ENCODE data around the gene UBR4.
A peak's percentile ranks its signal among the peaks of the same experiment; 100 is the strongest.
"Not testable (repeated sequence)": the region's sequence is repeated elsewhere in the genome, so short reads cannot be mapped to it uniquely, and the experiment has no call there.

The UBR4 gene

DNA sequence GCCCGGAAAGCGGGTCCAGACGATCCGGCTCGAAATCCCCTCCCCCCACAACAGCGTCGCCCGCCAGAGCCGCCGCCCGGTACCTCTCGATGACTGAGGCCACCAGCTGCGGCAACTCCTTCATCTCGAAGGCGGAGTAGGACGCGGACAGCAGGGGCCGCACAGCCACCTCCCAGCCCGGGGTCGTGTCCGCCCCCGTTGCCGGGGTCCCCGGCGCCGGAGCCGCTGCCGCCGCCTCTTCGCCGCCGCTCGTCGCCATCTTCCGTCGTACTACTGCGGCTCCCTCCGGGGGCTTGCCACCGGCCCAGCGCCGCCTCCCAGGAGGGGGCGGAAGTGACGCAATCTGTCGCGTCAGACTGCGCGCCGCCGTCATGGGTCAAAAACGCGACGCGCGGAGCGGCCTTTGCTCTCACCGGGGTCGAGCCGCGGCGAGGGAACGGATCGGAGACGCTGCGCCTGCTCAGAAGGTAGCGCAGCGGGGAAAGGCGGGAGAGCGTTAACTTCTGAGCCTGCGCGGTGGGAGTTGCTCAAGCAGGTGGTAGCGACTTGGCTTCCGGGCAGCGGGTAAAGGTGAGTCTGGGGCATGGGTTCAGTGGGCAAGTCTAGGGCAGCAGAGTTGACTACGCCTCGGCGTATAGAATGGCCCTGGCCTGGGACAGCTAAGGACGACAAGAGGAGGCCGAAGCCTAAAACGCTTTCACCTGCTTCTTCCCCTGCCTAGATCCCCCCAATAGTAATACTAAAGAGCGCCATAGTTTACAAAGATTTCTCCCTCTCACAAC is at the start of gene UBR4:
UBR4 (minus strand) TSS at position 277 of the 782 bp plus-strand sequence; CDS start at position 259, 18 bp downstream.
- peak; percentile 95 for DNase-seq (ENCODE audit: low read depth)

DNA sequence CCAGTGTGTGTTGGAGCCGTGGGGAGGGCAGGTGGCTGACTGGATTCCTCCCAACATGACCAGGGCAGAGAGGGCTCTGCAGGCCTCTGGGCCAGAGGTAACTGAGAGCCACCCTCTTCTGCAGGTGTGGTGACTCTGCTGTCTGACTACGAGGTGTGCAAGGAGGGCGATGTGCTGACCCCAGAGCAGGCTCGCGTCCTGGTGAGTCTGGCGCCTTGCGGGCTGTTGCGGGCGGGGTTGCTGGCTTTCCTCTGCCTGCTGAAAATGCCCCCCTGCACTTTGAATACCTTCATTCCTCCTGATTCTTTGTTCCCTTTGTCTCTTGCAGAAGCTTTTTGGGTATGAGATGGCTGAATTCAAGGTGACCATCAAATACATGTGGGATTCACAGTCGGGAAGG is 48.3 kb upstream of the UBR4 start:
- no peak for DNase-seq (ENCODE audit: low read depth)

DNA sequence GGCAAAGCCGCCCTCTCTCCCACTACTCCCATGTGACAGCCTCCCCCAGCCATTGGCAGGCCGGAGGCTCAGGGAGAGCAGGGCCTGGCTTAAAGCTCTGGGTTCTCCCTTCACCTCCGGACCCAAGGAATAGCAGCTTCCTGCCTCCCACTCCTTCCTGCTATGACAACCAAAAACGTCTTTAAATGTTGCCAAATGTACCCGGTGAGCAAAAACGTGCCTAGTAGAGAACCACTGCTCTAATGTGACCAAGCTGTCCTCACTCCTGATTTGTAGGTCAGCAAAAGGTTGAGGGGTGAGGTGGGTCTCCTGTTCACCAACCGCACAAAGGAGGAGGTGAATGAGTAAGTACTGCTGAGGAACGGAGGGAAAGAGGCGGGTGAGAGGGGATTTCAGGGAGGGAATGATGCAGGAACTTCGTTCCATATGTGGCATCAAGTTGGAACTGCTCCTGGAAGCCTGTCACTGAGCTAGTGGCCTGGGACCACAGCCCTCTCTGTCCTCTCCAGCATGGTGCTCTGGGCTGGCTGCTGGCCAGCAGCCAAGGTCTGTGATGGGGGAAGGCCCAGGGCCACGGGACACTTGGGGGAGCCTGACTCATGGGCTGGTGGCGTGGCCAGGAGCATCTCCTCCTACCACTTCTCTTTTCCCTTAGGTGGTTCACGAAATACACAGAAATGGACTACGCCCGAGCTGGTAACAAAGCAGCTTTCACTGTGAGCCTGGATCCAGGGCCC is 47.3 kb upstream of the UBR4 start:
- no peak for DNase-seq (ENCODE audit: low read depth)

DNA sequence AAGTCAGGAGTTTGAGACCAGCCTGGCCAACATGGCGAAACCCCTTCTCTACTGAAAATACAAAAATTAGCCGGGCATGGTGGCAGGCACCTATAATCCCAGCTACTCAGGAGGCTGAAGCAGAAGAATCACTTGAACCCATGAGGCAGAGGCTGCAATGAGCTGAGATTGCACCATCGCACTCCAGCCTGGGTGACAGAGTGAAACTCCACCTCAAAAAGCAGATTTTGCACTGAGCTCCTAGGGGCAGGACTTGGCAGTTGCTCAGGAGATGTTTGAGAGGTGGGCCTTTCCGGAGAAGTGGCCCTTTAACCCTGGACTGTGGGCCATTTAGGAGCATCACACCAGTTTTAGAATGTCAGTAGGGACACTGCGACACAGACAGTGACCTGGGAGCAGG is 46.2 kb upstream of the UBR4 start:
- not testable (repeated sequence) for DNase-seq (ENCODE audit: low read depth)

DNA sequence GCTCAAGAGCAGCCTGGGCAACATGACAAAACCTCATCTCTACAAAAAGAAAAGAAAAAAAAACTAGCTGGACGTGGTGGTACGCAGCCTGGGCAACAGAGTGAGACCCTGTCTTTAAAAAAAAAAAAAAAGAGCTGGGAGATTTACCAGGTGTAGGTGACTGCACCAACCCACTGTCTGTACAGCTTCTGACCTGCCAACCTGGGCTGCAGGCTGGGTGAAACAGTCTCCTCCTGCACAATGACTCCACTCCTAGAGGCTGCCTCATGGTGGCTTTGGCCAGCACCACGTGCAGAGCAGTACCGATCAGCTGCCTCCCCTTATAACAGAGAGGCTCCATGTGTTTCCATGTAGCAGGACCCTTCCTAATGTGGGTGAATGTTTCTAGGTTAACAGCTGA is 45.2 kb upstream of the UBR4 start:
- no peak for DNase-seq (ENCODE audit: low read depth)

DNA sequence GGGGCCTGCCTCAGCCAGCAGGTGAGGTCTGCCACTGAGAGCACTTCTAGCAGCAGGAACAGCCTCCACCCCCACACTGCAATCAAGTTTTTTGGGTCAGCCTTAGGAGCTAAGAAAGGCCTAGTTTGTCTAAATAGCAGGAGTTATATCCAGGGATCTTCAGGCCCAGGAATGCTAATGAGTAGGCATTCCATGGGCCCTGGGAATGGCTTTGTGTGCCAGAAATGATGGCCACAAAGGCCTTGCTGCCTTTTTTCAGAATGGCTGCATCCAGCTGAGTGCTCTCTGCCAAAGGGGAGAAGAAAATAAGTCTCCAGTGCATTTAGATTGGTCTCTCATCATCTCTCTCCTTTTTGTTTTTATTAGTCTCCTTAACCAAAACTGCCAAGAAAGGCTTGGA is 44.4 kb upstream of the UBR4 start:
- DNase-seq (ENCODE audit: low read depth), result no peak

DNA sequence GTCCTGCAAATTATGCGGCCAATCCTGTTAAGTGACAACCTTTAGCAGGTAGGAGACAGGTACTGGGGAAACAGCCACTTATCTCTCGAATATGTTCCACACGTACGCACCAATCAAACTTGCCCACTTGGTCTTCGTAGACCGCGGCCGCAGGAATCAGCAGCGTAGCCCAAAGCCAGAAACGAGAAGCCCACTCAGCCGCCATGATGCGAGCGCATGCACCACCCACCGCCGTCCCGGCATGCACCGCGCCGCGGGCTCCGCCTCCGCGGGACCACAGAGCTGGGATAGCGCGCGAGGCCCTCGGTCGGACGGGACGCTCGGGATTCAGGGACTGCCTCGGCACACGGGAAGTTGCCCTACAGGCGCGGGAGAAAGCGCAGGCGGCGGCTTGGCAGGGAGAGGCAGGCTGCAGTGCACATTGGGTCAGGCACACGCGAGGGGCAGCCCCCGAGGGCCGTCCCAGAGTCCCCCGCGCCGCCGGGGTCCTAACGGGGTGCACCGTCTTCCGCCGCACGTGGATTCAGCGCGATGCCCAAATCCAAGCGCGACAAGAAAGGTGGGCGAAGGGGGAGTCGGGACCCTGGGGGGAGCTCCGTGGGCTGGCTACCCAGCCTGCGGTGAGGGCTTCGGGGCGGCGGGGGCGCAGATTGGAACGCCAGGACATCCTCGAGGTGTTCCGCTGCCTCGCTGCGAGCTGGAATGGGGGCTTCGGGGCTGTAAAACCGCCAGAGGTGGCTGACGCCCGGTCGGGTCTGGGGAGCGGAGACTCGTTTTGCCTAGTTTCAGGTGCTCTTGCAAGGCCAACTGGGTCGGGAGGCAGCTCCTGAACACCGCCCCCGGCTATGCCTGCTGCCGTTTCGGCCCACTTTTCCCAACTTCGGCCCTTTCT is 41.5 kb upstream of the UBR4 start, which contains the start of the genes EMC1 and MRTO4:
EMC1 (minus strand) TSS at position 220 of the 892 bp plus-strand sequence; CDS start at position 205, 15 bp downstream.
MRTO4 (plus strand) TSS at position 501 of the 892 bp plus-strand sequence; CDS start at position 532, 31 bp downstream.
- DNase-seq (ENCODE audit: low read depth), result peak; percentile 87

DNA sequence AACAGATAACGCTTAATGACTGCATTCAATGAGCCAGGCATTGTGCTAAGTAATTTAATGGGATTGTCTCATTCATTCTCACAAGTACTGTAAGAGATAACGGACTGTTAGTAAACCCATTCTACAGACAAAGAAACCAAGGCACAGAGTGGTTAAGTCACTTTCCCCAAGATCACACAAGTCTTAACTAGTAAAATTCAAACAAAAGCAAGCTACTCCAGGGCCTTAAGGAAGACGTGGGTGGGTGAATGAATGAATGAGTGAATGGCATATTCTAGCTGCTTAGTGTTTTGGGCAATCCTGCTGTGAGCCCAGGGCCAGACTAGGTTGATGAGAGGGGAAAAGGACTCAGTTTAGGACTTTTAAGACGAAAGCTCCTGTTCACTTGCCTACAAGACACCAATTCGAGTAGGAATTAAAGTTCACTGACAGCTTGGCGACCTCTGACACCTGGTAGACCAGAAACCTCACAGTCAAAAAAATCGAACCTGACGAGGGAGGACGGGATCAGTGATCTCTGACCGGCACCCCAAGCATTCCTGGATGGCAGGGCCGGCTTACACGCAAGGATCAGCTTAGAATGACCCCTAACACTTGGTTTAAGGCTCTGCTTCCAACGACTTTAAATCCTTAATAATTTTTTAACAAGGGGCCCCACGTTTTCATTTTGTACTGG is 40.7 kb upstream of the UBR4 start:
- DNase-seq (ENCODE audit: low read depth), result no peak

DNA sequence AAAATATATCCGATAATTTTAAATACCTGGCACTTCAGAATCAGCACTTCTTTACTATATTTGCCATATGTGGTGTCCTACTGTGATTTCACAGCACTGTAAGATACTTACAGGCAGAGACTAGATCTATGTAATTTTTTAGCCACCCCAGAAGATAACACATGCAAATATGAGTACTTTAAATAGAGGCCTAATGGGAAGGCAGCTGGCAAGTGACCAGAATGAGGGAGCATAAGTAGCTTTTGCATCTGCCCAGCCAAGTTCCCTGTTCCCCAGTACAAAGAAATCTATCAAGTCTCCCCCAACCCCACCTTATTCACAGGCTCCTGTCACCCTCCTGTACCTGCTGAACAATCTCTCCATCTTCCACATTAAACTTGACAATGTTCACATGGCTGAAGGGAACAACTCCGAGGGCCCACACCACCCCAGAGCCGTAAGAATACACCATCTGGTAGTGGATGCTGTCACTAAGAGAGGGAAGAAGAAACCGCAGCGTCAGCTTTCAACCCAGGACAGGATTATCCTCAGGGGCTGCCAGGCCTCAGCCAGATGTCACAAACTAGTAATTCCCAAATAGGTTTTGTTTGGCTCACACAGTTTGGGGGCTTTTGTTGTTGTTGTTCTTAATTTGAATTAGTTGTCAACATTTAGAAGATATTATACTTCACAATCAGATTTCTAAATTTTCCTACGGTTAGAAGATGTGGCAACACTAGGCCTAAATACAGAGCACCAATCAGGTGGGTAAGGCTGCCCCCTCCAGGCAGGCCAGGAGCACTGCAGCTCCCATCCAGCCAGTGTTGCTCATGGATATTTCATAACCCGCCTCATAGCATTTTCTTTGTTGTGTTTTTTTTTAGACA is 30.8 kb upstream of the UBR4 start:
- DNase-seq (ENCODE audit: low read depth), result peak; percentile 40

DNA sequence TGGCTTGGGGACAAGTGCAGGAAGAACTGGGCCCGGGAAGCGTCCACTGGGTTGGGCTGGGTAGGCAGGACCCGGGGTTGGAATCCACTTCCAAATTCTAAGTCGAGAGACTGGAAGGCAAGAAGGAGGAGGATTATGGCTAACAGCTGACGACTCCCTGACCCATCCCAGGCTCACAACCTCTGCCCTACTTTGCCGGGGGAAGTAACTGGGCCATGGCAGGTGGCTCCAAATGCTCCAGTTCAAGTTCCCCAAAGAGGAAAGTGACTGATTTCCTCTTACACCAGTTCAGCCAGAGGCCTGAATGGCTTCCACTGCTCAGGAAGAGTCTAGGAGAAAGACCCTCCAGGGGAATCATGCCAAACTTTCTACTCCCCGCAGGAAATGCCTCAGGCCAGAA is 29.8 kb upstream of the UBR4 start:
- DNase-seq (ENCODE audit: low read depth), result no peak

DNA sequence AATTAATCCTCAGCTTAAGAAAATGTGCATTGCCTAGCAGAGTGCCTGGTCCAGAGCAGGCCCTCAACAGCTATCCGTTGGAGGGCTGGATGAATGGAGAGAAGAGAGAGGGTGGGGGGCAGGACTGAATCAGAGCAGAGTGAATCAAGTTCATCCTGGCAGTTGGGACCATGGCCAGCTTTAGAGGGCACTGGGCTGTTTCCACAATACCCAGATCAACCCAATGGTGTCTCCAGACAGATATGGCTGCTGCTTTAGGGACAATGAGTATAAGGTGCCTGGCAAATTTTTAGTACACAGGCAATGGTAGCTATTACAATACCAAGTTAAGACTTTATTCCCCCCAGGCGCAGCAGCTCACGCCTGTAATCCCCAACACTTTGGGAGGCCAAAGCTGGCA is 24.2 kb upstream of the UBR4 start:
- DNase-seq (ENCODE audit: low read depth), result no peak

DNA sequence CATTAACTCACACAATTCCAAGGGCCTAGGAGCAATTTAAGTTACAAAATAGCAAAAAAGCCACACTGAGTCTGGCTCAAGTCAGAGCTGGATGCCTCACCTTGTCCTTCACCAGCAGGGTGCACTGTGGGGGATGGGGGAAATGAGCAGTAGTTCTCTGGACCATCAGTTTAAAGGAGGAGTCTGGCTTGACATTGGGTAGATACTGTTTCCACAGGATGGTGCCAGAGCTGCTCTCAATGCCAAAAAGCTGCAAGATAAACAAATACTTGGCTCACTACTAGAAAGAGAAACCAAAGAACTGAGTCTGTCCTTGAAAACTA is 22.4 kb upstream of the UBR4 start:
- DNase-seq (ENCODE audit: low read depth), result no peak

DNA sequence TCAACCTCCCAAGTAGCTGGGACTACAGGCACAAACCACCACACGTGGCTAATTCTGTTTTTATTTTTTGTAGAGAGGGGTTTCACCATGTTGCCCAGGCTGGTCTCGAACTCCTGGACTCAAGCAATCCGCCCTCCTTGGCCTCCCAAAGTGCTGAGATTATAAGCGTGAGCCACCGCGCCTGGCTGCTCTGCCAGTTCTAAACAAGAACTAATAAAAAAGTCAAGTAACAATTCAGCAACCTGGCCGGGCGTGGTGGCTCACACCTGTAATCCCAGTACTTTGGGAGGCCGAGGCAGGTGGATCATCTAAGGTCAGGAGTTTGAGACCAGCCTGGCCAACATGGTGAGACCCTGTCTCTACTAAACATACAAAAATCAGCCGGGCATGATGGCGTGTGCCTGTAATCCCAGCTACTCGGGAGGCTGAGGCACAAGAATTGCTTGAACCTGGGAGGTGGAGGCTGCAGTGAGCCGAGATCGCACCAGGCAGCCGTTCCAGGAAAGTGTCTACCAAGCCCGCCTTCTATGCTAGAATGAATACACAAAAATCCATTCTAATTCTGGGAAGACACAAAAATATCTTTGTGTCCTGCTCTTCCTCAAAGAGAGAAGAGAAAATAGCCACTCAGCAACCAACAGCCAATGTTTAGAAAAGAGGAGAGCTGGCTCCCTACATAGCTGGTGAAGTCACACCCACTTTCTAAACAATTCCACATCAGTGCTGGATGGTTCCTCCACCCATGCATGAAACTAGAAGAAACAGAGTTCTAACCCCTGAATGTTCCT is 21.9 kb upstream of the UBR4 start:
- not testable (repeated sequence) for DNase-seq (ENCODE audit: low read depth)

DNA sequence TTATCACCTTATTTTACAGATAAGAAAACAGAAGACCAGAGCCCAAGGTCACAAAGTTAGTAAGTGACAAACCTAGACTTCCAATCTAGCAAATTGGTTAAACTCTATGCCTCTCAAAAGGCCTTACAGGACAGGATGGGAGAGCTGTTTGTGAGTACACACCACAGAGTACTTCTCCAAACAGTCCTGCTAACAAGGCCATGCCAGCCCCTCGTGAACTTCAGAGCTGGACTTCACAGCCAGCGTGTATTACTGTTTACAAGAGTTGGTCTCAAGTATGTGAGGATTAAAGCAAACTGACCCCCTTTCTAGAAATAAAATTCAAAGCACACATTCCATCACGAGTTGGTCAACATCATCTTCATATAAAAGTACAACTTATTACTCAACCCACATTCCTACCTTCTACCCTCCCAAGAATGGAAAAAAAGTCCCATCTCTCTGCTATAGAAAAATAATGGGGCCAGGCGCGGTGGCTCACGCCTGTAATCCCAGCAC is 19.8 kb upstream of the UBR4 start:
- DNase-seq (ENCODE audit: low read depth), result no peak

DNA sequence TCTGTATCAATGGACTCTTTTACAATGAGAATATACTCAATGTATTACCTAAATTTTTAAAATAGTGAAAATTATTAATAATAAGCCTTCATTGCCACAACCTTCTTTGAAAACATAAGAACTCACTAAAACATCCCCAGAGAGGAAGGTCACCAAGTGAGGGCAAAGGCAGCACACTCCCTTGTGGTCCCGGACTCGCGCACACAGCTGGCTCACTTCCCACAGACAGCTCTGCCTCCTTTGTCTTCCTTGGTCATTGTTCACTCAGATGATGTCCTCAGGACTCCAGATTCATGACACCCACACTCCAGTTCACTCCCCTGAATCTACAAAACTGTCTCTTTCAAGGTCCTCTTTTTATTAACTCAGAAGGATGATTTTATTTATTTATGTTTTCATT is 19.2 kb upstream of the UBR4 start:
- no peak for DNase-seq (ENCODE audit: low read depth)

DNA sequence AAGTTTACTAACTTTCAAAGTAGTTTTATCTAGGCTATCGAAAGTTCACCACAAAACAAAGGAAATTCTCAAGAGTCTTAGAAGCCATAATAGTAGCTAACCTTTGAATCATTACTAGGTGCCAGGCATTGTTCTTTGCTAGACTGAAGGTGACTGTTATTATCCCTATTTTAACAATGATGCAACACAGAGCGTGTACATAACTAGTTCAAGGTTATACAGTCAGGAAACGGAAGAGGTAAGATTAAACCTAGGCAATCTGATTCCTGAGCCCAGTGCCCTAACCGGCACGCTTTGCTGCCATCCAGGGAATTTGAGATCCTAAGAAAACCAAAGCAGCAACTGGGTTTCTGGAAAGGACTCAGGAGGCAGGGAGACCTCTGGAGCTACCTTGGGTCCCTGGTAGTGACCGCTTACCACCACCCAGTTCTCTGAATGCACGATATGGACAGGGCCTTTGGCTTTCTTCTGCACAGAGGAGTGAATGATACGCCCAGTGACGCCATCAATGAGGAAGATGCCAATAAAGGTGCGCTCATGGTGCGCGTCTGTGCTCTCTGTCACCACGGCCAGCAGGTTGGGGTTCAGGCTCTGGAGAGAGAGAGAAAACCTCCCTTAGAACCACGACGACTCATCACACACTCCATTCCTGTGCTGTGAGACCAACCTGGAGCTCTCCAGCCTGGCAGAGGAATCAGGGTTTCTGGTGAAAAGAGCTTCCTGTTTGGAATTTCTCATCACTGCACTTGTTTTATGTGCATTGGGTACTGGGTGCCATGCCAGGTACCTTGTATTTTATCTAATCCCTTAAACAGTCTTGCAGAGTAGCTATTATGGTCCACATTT is 13.1 kb upstream of the UBR4 start:
- DNase-seq (ENCODE audit: low read depth), result no peak

DNA sequence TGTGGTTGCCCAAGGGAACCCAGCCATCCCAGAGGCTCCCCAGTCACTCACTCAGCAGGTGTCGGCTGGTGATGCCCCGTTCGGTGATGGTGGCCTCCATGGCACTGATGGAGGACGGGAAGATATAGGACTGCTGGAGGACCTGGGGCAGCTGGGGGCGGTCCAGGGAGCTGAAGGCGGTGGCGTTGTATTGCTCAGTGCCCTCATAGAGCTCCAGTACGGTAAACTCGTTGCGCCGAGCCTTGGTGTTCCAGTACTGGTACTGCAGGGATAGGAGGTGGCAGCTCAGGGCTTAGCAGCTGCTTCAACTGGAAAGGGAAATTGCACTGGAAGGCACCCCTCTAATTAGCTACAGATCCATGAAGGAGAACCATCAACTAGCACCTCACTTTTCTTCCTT is 12.5 kb upstream of the UBR4 start:
- no peak for DNase-seq (ENCODE audit: low read depth)

DNA sequence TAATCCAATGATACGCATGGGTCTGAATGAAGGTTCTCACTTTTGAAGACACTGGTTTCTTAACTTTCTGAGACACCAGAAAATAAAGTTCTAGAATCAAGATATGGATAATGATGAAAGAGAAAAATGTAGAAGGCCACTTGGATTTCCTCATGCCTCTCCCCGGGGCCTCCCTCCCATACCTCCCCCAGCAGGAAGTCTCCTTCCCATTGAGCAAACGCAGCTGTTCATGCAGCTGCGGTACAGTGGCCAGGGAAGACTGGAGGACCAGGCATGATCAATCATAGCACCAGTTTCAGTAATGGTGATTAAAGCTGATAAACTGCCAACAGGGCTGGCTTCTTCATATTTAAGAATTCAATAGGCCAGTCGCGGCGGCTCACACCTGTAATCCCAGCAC is 10.9 kb upstream of the UBR4 start:
- no peak for DNase-seq (ENCODE audit: low read depth)

Measured in stimulated activated CD8-positive, alpha-beta memory T cell treated with anti-CD3 and anti-CD28 coated beads, Interleukin-15, amount 100 ng/mL, for 1 hour (primary cell).